OCI-LY1 (cell line): ENCODE results near the gene TTC33.
"Not testable (repeated sequence)": the region's sequence is repeated elsewhere in the genome, so short reads cannot be mapped to it uniquely, and the experiment has no call there.

Experiments used
- EZH2 ChIP-seq: fragments of 200-600 bp; sonication (generic), shearing (Covaris generic); IDR thresholded peaks from 2 replicates; pipeline ENCODE4 v1.8.0; 2017; ENCODE audit warnings: borderline replicate concordance, mixed run types, mild to moderate bottlenecking, antibody characterized with exemption, low read length, moderate library complexity, mixed read lengths
- TF ChIP-seq, protein P1 (sequence below): fragments of 200-600 bp; sonication (generic), shearing (Covaris generic); IDR thresholded peaks from 2 replicates; pipeline ENCODE4 v1.5.1; 2017; ENCODE audit warnings: mild to moderate bottlenecking, antibody characterized with exemption, low read length, moderate library complexity, mixed read lengths

DNA sequence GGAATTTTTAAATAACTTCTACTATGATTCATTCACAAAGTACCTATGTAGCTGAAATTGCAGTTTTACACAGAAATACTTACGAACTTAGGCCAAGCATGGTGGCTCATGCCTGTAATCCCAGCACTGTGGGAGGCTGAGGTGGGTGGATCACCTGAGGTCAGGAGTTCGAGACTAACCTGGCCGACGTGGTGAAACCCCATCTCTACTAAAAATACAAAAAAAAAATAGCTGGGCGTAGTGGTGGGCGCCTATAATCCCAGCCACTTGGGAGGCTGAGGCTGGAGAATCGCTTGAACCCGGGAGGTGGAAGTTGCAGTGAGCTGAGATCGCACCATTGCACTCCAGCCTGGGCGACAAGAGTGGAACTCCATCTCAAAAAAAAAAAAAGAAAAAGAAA, 36.9 kb upstream of the TTC33 start:
- TF ChIP-seq, protein P1, sequence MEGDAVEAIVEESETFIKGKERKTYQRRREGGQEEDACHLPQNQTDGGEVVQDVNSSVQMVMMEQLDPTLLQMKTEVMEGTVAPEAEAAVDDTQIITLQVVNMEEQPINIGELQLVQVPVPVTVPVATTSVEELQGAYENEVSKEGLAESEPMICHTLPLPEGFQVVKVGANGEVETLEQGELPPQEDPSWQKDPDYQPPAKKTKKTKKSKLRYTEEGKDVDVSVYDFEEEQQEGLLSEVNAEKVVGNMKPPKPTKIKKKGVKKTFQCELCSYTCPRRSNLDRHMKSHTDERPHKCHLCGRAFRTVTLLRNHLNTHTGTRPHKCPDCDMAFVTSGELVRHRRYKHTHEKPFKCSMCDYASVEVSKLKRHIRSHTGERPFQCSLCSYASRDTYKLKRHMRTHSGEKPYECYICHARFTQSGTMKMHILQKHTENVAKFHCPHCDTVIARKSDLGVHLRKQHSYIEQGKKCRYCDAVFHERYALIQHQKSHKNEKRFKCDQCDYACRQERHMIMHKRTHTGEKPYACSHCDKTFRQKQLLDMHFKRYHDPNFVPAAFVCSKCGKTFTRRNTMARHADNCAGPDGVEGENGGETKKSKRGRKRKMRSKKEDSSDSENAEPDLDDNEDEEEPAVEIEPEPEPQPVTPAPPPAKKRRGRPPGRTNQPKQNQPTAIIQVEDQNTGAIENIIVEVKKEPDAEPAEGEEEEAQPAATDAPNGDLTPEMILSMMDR, result not testable (repeated sequence)
- TF ChIP-seq EZH2, result not testable (repeated sequence)
